Activated T-cell treated with anti-CD3 and anti-CD28 coated beads, Interleukin-2, amount 50 U/mL, for 4 hours (primary cell): Measurements from ENCODE around the gene FHIT. TPM values are rescaled to one million over a fixed set of nuclear protein-coding genes. Genes with fewer than 3 reads are reported as not detected.

ENCODE experiments used
- ATAC-seq, 2 donors: fragments of 200-7000 bp; cut with Tn5 transposase; one replicate each; pipeline ENCODE4 v1.10.0; 2021
- DNase-seq: peaks from one replicate; pipeline ENCODE4 v3.0.0-alpha.2; 2020
- H3K27me3 Mint-ChIP-seq: one replicate; pipeline ENCODE4 v1.8.0; 2021; ENCODE audit warnings: low read depth, mixed read lengths
- H3K36me3 Mint-ChIP-seq: one replicate; pipeline ENCODE4 v1.8.0; 2022; ENCODE audit warnings: mixed read lengths; ENCODE audit not compliant: insufficient read depth
- H3K4me1 Mint-ChIP-seq: one replicate; pipeline ENCODE4 v1.8.0; 2021; ENCODE audit warnings: low read depth, mixed read lengths
- H3K4me3 Mint-ChIP-seq: one replicate; pipeline ENCODE4 v1.8.0; 2021; ENCODE audit warnings: mild to moderate bottlenecking, moderate library complexity, mixed read lengths
- H3K9me3 Mint-ChIP-seq: one replicate; pipeline ENCODE4 v1.8.0; 2021; ENCODE audit warnings: mixed read lengths
- total RNA-seq, 3 donors: library from RNA; stranded (reverse); gene quantifications; one replicate each; pipeline ENCODE4 v1.2.1, GENCODE V29; 2021

Gene FHIT
- total RNA-seq, result 1 to 10 TPM in 2 of 3 donors, under 1 TPM in 1; 0.66 to 5.5 (median 2.4) TPM

GRCh38 chr3:61251174-61251972 is at the start of gene FHIT:
FHIT (minus strand) TSS chr3:61251452.
- H3K4me3 Mint-ChIP-seq, result peak within 1 kb of the TSS; percentile 87
- no peaks in the 10 kb centered on the region for H3K36me3 Mint-ChIP-seq
- H3K9me3 Mint-ChIP-seq, result no peaks in the 10 kb centered on the region
- ATAC-seq, result peak; percentile 98
- peaks cover 19% of the 10 kb centered on the region for H3K4me1 Mint-ChIP-seq
- peak; percentile 77 for DNase-seq
- H3K27me3 Mint-ChIP-seq, result peaks cover 4% of the 10 kb centered on the region

- no peak for DNase-seq
- Mint-ChIP-seq H3K36me3 (no peaks in the 10 kb centered on the region), H3K4me1 (no peaks in the 10 kb centered on the region), H3K9me3 (no peaks in the 10 kb centered on the region), H3K4me3 (no peak overlapping the region), H3K27me3 (no peaks in the 10 kb centered on the region)
- no peak for ATAC-seq
Measured at GRCh38 chr3:61300786-61301185, 49.5 kb upstream of the FHIT start.

GRCh38 chr3:61300006-61300380 is 48.7 kb upstream of the FHIT start:
- DNase-seq (no peak), ATAC-seq (no peak)
- Mint-ChIP-seq H3K36me3 (no peaks in the 10 kb centered on the region), H3K9me3 (no peaks in the 10 kb centered on the region), H3K27me3 (no peaks in the 10 kb centered on the region), H3K4me3 (no peak overlapping the region), H3K4me1 (no peaks in the 10 kb centered on the region)

- ATAC-seq (no peak), DNase-seq (no peak)
- no peaks in the 10 kb centered on the region for H3K36me3 Mint-ChIP-seq
- no peak overlapping the region for H3K4me3 Mint-ChIP-seq
- no peaks in the 10 kb centered on the region for H3K9me3 Mint-ChIP-seq
- no peaks in the 10 kb centered on the region for H3K4me1 Mint-ChIP-seq
- H3K27me3 Mint-ChIP-seq, result no peaks in the 10 kb centered on the region
Measured at GRCh38 chr3:61299343-61300005, 48.2 kb upstream of the FHIT start.

GRCh38 chr3:61297821-61298220 is 46.6 kb upstream of the FHIT start:
- Mint-ChIP-seq H3K4me3 (no peak overlapping the region), H3K9me3 (no peaks in the 10 kb centered on the region), H3K36me3 (no peaks in the 10 kb centered on the region), H3K4me1 (no peaks in the 10 kb centered on the region), H3K27me3 (no peaks in the 10 kb centered on the region)
- ATAC-seq (no peak), DNase-seq (no peak)

- no peak overlapping the region for H3K4me3 Mint-ChIP-seq
- no peaks in the 10 kb centered on the region for H3K4me1 Mint-ChIP-seq
- H3K36me3 Mint-ChIP-seq, result no peaks in the 10 kb centered on the region
- H3K27me3 Mint-ChIP-seq, result peaks cover 2% of the 10 kb centered on the region
- no peaks in the 10 kb centered on the region for H3K9me3 Mint-ChIP-seq
- no peak for ATAC-seq
- DNase-seq, result no peak
Measured at GRCh38 chr3:61288446-61288845, 37.2 kb upstream of the FHIT start.

- H3K4me1 Mint-ChIP-seq, result no peaks in the 10 kb centered on the region
- ATAC-seq, result no peak
- no peaks in the 10 kb centered on the region for H3K36me3 Mint-ChIP-seq
Measured at GRCh38 chr3:61283876-61284275, 32.6 kb upstream of the FHIT start.

GRCh38 chr3:61278713-61279112 is 27.5 kb upstream of the FHIT start:
- no peaks in the 10 kb centered on the region for H3K9me3 Mint-ChIP-seq
- ATAC-seq (no peak), DNase-seq (no peak)
- no peaks in the 10 kb centered on the region for H3K36me3 Mint-ChIP-seq
- H3K4me3 Mint-ChIP-seq, result no peak overlapping the region
- H3K4me1 Mint-ChIP-seq, result no peaks in the 10 kb centered on the region
- peaks cover 5% of the 10 kb centered on the region for H3K27me3 Mint-ChIP-seq

More at GRCh38 chr3:61283876-61284275, 32.6 kb upstream of the FHIT start:
- no peaks in the 10 kb centered on the region for H3K9me3 Mint-ChIP-seq
- no peaks in the 10 kb centered on the region for H3K27me3 Mint-ChIP-seq
- no peak for DNase-seq
- no peak overlapping the region for H3K4me3 Mint-ChIP-seq

- Mint-ChIP-seq H3K4me1 (no peaks in the 10 kb centered on the region), H3K27me3 (peaks cover 8% of the 10 kb centered on the region), H3K4me3 (no peak overlapping the region), H3K36me3 (no peaks in the 10 kb centered on the region), H3K9me3 (no peaks in the 10 kb centered on the region)
- no peak for DNase-seq
- ATAC-seq, result no peak
Measured at GRCh38 chr3:61277411-61277810, 26.2 kb upstream of the FHIT start.

- DNase-seq (no peak), ATAC-seq (no peak)
- no peaks in the 10 kb centered on the region for H3K36me3 Mint-ChIP-seq
- peaks cover 7% of the 10 kb centered on the region for H3K27me3 Mint-ChIP-seq
- H3K4me1 Mint-ChIP-seq, result no peaks in the 10 kb centered on the region
- no peak overlapping the region for H3K4me3 Mint-ChIP-seq
- no peaks in the 10 kb centered on the region for H3K9me3 Mint-ChIP-seq
Measured at GRCh38 chr3:61269435-61269834, 18.2 kb upstream of the FHIT start.

GRCh38 chr3:61268644-61269043 is 17.4 kb upstream of the FHIT start:
- H3K4me3 Mint-ChIP-seq, result no peak overlapping the region
- ATAC-seq, result no peak
- H3K4me1 Mint-ChIP-seq, result no peaks in the 10 kb centered on the region
- no peaks in the 10 kb centered on the region for H3K9me3 Mint-ChIP-seq
- no peaks in the 10 kb centered on the region for H3K36me3 Mint-ChIP-seq
- H3K27me3 Mint-ChIP-seq, result peaks cover 5% of the 10 kb centered on the region
- DNase-seq, result no peak

GRCh38 chr3:61264281-61264680 is 13.0 kb upstream of the FHIT start:
- Mint-ChIP-seq H3K27me3 (peaks cover 9% of the 10 kb centered on the region), H3K36me3 (no peaks in the 10 kb centered on the region), H3K4me1 (no peaks in the 10 kb centered on the region), H3K9me3 (peaks cover 6% of the 10 kb centered on the region), H3K4me3 (no peak overlapping the region)
- DNase-seq (no peak), ATAC-seq (no peak)

GRCh38 chr3:61257148-61257547 is 5.9 kb upstream of the FHIT start:
- Mint-ChIP-seq H3K27me3 (peaks cover 8% of the 10 kb centered on the region), H3K9me3 (peaks cover 6% of the 10 kb centered on the region), H3K36me3 (no peaks in the 10 kb centered on the region), H3K4me1 (peaks cover under 1% of the 10 kb centered on the region), H3K4me3 (no peak overlapping the region)
- ATAC-seq, result no peak
- no peak for DNase-seq

- Mint-ChIP-seq H3K27me3 (peaks cover 4% of the 10 kb centered on the region), H3K9me3 (no peaks in the 10 kb centered on the region), H3K36me3 (no peaks in the 10 kb centered on the region), H3K4me1 (peaks cover 19% of the 10 kb centered on the region), H3K4me3 (no peak overlapping the region)
- ATAC-seq, result no peak
- DNase-seq, result no peak
Measured at GRCh38 chr3:61253756-61254155, 2.5 kb upstream of the FHIT start.

- ATAC-seq, result no peak
- Mint-ChIP-seq H3K9me3 (no peaks in the 10 kb centered on the region), H3K4me3 (no peak overlapping the region), H3K4me1 (peaks cover 19% of the 10 kb centered on the region), H3K36me3 (no peaks in the 10 kb centered on the region), H3K27me3 (peaks cover 4% of the 10 kb centered on the region)
- DNase-seq, result no peak
Measured at GRCh38 chr3:61252836-61253235, 1.6 kb upstream of the FHIT start.
